Measurements from ENCODE around the gene ASIP.
"Not testable (repeated sequence)": the region's sequence is repeated elsewhere in the genome, so short reads cannot be mapped to it uniquely, and the experiment has no call there.

ASIP gene

GRCh38 chr20:34240693-34241615, at the start of gene ASIP:
Gene ASIP (plus strand): TSS chr20:34241423. CDS start chr20:34260375, 18,952 bp downstream.
- DNase-seq, result peak; percentile 6

DNA sequence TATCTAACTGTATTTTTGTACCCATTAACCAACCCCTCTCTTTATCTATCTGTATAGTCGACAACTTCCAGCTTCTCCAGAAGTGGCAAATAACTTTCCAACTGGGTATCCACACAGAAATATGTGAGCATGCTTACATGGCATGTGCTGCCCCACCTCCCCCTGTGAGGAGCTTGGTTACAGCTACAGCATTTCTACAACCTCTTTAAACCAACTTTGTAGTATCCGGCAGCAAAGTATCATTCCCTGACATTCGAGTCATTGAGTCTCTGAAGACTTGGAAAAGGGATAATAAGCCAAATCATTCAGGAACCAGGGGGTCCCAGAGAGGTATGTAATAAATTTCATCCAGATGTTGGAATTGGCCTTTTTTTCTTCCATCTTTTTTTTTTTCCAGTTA, 48.2 kb upstream of the ASIP start:
- DNase-seq, result no peak

- no peak for DNase-seq
These were observed 42.0 kb upstream of the ASIP start for GRCh38 chr20:34199183-34199582.

GRCh38 chr20:34200023-34200422, 41.2 kb upstream of the ASIP start:
- no peak for DNase-seq

DNA sequence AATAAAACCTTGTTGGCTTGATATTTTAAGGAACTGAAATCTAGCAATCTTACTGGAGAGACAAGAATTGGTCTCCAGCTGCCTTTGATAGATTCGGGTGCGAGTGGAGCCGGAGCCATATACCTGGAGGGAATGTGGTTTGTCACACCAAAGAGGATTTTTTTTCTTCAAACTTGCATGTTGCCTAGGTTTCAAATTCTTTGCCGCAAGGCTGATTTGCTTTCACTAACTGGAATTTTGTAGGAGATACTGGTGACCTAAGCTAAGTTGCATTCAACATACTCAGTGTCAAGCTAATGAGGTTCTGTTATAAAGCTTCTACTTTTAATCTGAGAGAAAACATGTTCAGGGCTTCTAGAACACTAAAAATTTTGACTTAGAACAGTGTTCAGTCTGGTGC, 39.7 kb upstream of the ASIP start:
- no peak for DNase-seq

DNA sequence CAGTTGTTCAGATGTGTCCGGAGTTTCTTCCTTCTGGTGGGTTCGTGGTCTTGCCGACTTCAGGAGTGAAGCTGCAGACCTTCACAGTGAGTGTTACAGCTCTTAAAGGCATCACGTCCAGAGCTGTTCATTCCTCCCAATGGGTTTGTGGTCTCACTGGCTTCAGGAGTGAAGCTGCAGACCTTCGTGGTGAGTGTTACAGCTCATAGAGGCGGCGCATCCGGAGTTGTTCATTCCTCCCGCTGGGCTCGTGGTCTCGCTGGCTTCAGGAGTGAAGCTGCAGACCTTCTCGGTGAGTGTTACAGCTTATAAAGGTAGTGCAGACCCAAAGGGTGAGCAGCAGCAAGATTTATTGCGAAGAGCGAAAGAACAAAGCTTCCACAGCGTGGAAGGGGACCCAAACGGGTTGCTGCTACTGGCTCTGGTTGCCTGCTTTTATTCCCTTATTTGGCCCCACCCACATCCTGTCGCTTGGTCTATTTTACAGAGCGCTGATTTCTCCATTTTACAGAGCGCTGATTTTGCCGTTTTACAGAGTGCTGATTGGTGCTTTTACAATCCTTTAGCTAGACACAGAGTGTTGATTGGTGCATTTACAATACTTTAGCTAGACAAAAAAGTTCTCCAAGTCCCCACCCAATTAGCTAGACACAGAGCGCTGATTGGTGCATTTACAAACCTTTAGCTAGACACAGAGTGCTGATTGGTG, 35.9 kb upstream of the ASIP start:
- not testable (repeated sequence) for DNase-seq

DNA sequence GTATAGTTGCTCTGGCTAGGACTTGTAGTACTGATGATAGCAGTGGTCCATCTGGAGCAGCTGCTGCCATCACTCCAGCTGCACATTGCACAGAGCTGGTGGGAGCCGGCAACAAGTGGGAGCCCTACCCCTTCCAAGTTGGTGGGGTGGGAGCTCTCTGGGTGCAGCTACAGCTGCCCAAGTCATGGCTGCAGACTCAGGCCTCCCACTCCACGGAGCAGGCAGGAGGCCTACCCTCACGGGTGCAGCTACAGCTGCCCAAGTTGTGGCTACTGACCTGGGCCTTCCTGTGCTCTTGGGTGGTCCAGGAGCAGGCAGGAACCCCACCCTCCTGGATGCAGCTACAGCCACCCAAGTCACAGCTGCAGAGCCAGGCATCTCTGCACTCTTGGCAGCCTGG, 32.1 kb upstream of the ASIP start:
- no peak for DNase-seq

DNA sequence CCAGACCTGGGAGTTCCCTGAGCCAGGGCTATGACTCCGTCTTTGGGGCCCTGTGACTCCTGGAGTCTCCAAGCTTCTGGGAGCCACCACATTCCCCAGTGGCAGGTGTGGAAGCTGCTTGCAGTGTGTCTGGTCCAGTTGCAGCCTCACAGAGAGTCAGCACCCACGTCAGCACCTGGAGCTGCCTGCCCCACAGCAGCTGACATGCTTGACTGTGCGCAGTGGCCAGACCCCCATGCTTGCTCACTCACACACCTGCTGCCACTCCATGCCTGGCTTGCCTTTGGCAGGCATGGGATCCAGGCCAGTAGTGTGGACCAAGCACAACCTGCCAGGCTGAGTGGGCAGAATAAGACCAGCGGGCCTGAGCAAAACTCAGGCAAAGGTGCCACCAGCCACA, 31.0 kb upstream of the ASIP start:
- DNase-seq, result no peak

DNA sequence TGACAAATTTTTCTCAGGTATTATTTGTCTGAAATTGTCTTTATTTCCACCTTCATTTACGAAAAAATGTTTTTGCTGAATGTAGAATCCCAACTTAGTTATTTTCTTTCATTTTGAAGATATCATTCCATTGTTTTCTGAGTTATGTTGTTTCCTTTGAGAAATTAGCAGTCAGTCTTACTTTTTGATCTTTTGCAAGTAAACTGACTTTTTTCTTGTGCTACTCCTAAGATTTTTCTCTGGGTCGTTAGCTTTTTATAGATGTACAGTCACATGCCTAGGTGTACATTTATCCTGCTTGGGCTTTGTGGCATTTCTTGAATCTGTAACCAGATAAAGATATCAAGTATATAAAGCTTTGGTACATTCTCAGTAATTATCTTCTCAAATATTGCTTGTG, 29.6 kb upstream of the ASIP start:
- no peak for DNase-seq

DNA sequence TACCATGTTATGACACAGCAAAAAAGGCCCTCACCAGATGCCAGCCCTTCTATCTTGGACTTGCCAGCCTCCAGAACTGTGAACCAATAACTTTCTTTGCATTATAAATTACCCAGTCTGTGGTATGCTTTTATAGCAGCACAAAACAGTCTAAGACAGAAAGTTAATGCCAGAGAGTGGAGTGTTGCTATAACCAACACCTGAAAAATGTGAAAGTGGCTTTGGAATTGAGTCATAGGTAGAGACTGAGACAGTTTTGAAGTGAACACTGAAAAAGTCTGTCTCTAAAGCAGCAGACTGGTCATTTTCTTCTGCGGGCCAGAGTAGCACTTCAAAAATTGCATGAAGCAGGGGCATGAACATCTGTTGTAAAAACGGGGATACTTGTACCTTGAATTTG, 28.0 kb upstream of the ASIP start:
- peak; percentile 25 for DNase-seq

GRCh38 chr20:34215711-34216381, 25.4 kb upstream of the ASIP start:
- peak; percentile 59 for DNase-seq

DNA sequence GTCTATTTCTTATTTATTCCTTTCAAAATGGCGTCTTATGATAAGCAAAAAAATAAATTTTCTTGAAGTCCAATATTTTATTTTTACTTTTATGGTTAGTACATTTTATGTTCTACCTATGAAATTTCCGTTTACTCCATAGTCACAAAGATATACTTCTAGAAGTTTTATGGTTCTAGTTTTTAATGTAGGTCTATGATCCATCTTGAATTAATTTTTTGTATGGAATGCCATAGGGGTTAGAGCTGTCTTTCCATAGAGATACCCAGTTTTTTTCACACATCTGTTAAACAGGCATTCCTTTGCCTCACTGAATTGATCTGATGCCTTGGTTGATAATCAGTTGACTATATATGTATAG, 24.9 kb upstream of the ASIP start:
- DNase-seq, result no peak

DNA sequence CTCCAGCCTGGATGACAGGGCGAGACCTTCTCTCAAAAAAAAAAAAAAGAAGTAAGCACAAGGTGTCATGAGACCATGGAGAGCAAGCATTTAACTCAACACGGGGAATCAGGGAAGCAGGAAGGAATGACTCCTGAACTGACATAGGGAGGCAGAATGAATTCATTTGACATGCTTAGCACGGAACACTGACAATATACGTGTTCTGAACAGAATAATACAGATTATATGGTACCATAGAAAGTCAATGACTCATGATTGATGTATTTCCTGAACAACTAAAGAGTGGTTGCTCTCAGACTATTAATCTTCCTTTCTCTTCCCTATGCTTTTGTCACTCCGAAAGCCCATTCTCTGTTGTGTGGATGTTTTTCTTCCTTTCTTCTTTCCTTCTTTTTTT, 20.7 kb upstream of the ASIP start:
- no peak for DNase-seq

DNA sequence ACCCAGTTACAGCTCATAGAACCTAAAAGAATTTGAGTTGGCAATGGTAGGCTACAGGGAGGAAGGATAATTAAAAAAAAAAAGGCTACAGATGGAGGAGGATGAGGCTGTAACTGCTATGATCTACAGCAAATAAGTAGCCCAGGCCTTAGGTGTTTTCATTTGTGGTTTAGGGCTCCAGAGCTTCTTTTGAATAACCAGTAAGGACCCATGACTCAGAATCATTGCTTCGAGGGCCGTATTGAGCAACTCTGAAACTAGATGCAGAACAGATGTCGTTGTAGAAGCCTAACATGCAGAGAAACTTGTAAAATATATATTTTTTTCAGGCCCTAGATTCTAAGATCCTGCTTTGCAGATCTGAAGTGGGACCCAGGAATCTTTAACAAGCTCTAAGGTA, 19.0 kb upstream of the ASIP start:
- peak; percentile 80 for DNase-seq

GRCh38 chr20:34224251-34224650, 17.0 kb upstream of the ASIP start:
- not testable (repeated sequence) for DNase-seq

- no peak for DNase-seq
These were observed 9.6 kb upstream of the ASIP start for GRCh38 chr20:34231634-34232033.

- no peak for DNase-seq
These were observed 8.6 kb upstream of the ASIP start for GRCh38 chr20:34232494-34233087.

DNA sequence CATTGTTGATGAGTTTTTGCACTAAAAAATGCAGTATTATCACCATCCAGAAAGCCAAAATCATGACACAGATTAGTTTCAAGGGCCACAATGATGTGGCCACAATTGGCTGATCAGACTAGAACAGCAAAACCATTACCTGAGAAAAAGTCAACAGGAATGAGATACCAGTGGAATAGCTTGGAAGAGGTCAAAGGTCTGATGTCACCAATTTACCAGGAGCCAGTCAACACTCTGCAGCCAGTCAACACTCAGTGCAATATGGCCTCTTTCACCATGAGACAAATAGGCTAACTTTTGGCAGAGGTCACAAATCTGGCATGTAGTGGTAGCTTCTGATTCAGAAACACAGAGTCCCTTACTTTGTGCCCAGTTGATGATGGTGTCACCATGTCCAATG, 7.5 kb upstream of the ASIP start:
- DNase-seq, result no peak

DNA sequence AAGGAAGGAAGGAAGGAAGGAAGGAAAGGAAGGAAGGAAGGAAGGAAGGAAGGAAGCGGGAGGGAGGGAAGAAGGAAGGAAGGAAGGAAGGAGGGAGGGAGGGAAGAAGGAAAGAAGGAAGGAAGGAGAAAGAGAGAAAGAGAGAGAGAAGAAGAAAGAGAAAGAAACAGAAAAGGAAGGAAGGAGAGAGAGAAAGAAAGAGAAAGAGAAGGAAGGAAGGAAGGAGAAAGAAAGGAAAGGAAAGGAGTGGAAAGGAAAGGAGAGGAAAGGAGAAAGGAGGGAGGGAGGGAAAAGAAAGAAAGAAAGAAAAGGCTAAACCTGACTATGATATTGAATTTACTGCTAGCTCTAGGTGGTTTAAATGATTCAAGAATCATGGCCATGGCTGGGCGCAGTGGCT, 5.3 kb upstream of the ASIP start:
- no peak for DNase-seq

DNA sequence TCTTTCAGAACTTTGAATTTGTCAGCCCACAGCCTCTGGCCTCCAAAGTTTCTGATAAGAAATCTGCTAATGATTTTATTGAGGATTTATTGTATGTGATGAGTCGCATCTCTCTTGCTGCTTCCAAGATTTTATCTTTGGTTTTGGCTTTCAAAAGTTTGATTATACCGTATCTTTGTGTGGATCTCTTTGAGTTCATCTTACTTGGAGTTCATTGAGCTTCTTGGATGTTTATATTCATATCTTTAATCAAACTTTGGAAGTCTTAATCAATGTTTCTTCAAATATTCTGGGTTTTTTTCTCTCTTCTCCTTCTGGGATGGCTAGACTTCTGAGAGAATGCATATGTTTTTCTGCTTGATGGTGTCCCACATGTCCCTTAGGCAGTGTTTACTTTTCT, 3.3 kb upstream of the ASIP start:
- DNase-seq, result no peak

DNA sequence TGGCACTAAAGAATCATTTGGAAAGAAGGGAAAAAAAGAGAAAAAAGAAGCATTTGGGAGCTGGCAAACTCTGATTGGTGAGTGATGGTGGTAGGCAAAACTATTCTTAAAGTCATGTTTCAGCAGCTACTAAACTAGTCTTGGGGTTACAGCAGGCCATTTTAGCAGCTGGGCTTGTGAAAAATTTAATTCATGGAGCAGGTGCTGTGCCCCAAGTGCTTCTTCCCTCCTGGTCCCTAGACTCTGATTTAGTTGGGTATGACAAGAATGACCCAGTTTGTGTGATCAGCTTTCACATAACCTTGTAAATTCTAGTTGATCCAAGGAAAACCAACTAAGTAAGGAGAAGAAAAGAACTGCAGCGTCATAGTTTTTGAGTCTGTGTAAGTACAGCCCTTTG, 1.1 kb upstream of the ASIP start:
- no peak for DNase-seq

GRCh38 chr20:34242015-34242414, 792 bp downstream of the ASIP start:
- not testable (repeated sequence) for DNase-seq

GRCh38 chr20:34242879-34243278, 1.7 kb downstream of the ASIP start:
- DNase-seq, result no peak

Measured in activated CD4-positive, alpha-beta T cell treated with anti-CD3 and anti-CD28 coated beads, Interleukin-10, Interleukin-2, amounts not matched to agents 100 ng/mL and 50 ng/mL, durations not matched to agents 16 hours and 8 hours (primary cell).